Measurements from ENCODE around the gene GALNT2.

GALNT2 gene

GRCh38 chr1:230130172-230130944 lies 63.3 kb downstream of the GALNT2 start:
- DNase-seq (ENCODE audit: low spot score): no peak

GRCh38 chr1:230131457-230131856 lies 64.4 kb downstream of the GALNT2 start:
- no peak for DNase-seq (ENCODE audit: low spot score)

- no peak for DNase-seq (ENCODE audit: low spot score)
Measured at GRCh38 chr1:230132758-230133157, 65.7 kb downstream of the GALNT2 start.

DNA sequence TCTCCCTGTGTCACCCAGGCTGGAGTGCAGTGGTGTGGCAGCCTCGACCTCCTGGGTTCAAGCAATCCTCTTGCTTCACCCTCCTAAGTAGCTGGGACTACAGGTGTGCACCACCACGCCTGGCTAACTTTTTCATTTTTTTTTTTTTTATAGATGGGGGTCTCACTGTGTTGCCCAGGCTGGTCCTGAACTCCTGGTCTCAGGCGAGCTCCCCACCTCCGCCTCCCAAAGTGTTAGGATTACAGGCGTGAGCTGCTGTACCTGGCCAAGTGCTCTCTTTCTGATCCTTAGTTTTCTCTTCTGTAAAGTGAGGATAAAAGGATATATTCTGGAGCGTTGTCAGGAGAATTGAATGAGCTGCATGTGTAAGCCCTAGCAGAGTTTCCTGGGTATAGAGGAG lies 68.7 kb downstream of the GALNT2 start:
- DNase-seq (ENCODE audit: low spot score): no peak

GRCh38 chr1:230136453-230137336 lies 69.7 kb downstream of the GALNT2 start:
- no peak for DNase-seq (ENCODE audit: low spot score)

- no peak for DNase-seq (ENCODE audit: low spot score)
Measured at GRCh38 chr1:230137337-230137815, 70.3 kb downstream of the GALNT2 start.

DNA sequence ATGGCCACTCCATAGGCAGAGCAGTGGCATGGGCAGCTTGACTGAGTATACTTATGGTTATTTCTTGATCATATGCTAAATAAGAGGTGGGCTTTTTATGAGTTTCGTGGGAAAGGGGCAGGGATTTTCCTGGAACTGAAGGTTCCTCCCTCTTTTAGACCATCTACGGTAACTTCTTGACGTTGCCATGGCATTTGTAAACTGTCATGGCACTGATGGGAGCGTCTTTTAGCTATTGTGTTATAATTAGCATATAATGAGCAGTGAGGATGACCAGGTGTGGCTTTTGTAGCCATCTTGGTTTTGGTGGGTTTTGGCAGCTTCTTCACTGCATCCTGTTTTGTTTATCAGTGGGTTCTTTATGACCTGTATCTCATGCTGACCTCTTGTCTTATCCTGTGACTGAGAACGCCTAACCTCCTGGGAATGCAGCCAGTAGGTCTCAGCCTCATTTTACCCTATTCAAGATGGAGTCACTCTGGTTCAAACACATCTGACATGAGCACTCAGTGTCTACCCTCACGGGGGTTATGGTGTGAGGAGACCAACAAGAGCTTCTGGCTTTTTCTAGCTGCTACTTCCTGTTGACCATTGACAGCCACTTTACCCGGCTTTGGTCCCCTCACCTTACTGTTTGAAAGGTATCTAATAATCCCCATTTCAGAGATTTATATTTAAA lies 71.7 kb downstream of the GALNT2 start:
- DNase-seq (ENCODE audit: low spot score): no peak

GRCh38 chr1:230139315-230139714 lies 72.3 kb downstream of the GALNT2 start:
- no peak for DNase-seq (ENCODE audit: low spot score)

DNA sequence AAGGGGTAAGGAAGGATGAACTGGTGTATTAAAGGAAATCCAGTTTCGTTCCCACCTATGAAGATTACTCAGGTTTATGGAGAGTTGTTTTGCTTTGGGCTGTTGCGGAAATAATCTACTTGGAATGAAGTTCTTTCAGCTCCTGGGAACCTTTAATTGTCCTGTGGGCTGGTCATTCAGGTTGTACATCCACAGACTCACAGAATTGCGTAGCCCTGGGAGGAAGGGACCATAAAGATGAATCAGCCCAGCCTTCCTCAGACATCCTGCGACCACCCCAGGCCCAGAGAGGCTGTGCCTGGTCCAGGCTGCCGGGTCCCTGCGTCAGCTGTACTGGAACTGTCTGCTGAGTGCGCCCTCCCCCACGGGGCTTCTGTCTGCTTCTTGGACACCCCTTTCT lies 72.7 kb downstream of the GALNT2 start:
- no peak for DNase-seq (ENCODE audit: low spot score)

GRCh38 chr1:230140221-230141020 lies 73.4 kb downstream of the GALNT2 start:
- no peak for DNase-seq (ENCODE audit: low spot score)

DNA sequence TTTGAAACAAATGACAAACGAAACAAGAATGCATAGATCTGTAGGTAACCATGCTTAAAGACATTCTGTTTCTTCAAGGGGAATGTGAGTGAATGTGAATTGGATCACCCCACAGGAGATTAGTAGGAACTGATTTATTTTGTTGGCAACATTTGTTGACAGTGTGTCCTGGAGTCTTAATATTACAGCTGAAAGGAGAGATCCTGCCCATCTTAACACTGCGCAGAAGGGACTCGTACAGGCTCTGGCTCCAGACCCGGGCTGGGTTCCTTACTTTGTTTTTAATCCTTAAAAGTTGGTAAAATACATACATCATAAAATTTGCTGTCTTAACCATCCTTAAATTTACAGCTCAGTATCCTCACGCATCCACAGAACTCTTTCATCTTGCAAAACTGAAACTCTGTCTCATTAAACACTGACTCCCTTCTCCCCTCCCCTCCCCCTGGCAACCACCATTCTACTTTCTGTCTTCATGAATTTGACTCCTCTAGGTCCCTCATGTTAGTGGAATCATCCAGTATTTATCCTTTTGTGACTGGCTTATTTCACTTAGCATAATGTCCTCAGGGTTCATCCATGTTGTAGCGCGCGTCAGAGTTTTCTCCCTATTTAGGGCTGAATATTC lies 74.1 kb downstream of the GALNT2 start:
- no peak for DNase-seq (ENCODE audit: low spot score)

DNA sequence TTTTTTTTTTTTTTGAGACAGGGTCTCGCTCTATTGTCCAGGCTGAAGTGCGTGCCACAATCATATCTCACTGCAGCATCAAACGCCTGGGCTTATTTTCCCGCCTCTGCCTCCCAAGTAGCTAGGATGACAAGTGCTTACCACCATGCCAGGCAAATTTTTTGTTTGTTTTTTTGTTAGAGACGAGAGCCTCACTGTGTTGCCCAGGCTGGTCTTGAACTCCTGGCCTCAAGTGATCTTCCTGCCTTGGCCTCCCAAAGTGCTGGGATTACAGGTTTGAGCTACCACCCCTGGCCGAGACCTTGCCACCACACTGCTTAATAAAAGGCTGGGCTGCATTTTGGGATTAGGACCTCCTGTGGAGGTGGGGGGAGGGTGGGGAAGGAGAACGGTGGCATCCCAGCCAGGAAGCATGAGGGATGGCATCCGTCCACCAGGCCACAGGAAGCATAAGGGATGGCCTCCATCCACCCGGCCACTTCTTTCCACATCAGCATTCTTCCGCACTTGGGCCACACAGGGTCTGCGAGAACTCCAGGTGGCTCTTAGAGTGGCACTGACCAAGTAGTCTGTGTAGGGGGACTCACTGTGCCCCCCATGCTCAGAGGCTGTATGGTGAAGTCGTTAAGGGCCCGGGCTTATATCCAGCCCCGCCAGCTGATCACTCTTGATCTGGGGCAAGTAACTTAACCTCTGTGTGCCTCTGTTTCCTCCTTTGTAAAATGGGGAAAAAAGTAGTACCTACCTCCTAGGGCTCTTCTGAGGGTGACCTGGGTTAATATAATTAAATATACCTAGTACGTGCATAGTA lies 75.0 kb downstream of the GALNT2 start:
- DNase-seq (ENCODE audit: low spot score): no peak

DNA sequence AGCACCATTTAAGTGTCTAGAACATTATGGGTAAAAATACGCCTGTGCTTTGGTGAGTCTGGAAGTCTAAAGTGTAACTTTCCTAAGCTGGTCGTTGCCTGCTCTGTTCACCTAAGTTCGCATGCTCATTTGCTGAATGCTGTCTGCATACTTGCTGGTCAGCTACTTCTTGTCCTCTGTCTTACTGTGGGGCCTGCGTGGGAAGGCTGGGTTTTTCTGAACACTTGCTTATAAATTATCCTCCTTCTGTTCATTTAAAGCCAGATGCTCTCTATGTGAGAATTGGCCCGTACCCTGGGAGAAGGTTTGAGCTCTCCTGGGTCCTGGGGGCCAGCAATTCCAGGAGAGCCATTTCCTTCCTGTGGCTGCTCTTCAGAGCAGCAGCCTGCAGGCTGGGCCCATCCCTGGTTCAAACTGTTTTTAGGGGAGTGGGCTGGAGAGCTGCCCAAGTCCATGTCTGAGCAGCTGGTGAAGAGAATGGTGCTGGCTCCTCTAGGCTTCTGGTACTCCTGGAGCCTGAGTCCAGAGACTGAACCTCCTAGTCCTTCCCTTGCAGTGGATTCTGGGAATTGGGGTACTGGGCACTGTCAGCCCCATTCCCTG lies 75.7 kb downstream of the GALNT2 start:
- no peak for DNase-seq (ENCODE audit: low spot score)

GRCh38 chr1:230143534-230143933 lies 76.5 kb downstream of the GALNT2 start:
- DNase-seq (ENCODE audit: low spot score): no peak

- DNase-seq (ENCODE audit: low spot score): no peak
Measured at GRCh38 chr1:230144010-230144614, 77.1 kb downstream of the GALNT2 start.

DNA sequence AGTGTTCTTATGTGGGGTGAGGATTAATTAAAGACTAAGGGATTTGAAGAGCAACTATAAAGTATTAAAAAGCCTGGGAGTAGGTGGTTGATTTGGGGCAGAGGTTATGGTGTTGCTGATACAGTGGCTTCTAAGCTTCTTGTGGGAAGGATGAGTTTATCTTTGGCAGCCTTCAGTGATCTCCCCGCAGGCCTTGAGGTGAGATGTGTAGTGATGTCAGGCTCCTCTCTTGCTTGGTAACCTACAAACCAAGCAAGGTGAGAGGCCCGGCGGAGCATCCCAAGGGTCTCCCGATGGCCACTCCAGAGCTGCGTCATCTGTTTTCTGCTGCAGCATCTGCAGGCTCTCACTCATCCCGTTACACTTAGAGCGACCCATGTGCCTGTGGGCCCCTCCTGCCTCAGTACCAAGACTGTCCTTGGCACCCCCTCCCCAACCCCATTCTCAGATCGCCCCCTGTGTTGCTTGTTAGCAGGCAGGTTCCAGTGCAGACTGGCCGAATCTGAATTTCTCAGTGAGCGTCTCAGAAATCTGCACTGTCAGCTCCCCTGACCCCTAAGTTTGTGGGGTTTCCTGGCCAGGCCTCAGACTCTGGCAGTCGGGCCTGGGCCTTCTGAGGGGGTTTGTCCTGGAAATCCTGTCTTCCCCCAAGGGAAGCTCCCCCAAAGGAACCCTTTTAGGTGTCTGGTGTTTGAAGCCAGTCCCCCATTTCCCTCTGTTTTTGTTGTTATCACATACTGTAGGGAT lies 77.9 kb downstream of the GALNT2 start:
- no peak for DNase-seq (ENCODE audit: low spot score)

GRCh38 chr1:230145505-230145899 lies 78.5 kb downstream of the GALNT2 start:
- DNase-seq (ENCODE audit: low spot score): no peak

- DNase-seq (ENCODE audit: low spot score): no peak
Measured at GRCh38 chr1:230145953-230146476, 79.0 kb downstream of the GALNT2 start.

GRCh38 chr1:230146709-230147108 lies 79.7 kb downstream of the GALNT2 start:
- no peak for DNase-seq (ENCODE audit: low spot score)
